Activated B cell treated with CpG ODN at 0.5 μM for 24 hours (primary cell): Measurements from ENCODE around the gene FOXP1. TPM values are rescaled to one million over a fixed set of nuclear protein-coding genes. Genes with fewer than 3 reads are reported as not detected.
A peak's percentile ranks its signal among the peaks of the same experiment; 100 is the strongest.

Experiments
- ATAC-seq: fragments of 200-7000 bp; cut with Tn5 transposase; one replicate; pipeline ENCODE4 v1.10.0; 2021; ENCODE audit warnings: low read depth, mild to moderate bottlenecking, moderate library complexity
- CTCF ChIA-PET: fragments of 350-600 bp; sonication (Branson Sonifier 250); formaldehyde crosslinking; loops from one replicate; lab custom pipeline; 2021; ENCODE audit warnings: antibody characterized with exemption; lab: Charles Lee
- POLR2A ChIA-PET: fragments of 350-600 bp; sonication (Branson Sonifier 250); formaldehyde crosslinking; loops from one replicate; lab custom pipeline; 2021; ENCODE audit warnings: antibody characterized with exemption; lab: Charles Lee
- DNase-seq: peaks from one replicate; pipeline ENCODE4 v3.0.0; 2022
- H3K27ac Mint-ChIP-seq: one replicate; pipeline ENCODE4 v1.8.0; 2020; ENCODE audit warnings: mixed read lengths
- H3K27me3 Mint-ChIP-seq: one replicate; pipeline ENCODE4 v1.8.0; 2021; ENCODE audit warnings: mixed read lengths
- H3K36me3 Mint-ChIP-seq: one replicate; pipeline ENCODE4 v1.8.0; 2021; ENCODE audit warnings: low read depth, mixed read lengths
- H3K4me1 Mint-ChIP-seq: one replicate; pipeline ENCODE4 v1.8.0; 2021; ENCODE audit warnings: mixed read lengths
- H3K4me3 Mint-ChIP-seq: one replicate; pipeline ENCODE4 v1.8.0; 2020; ENCODE audit warnings: mild to moderate bottlenecking, mixed read lengths
- H3K9me3 Mint-ChIP-seq: one replicate; pipeline ENCODE4 v1.8.0; 2020; ENCODE audit warnings: mixed read lengths
- CTCF ChIP-seq: fragments of 200-600 bp; IDR thresholded peaks from one replicate; pipeline ENCODE4 v1.8.0; 2022; ENCODE audit warnings: antibody characterized with exemption, mild to moderate bottlenecking
- intact Hi-C: fragments of 100-400 bp; cut with micrococcal nuclease; formaldehyde crosslinking; loops from one replicate; pipeline ENCODE4 v1.15.1; 2024
- total RNA-seq: library from RNA; stranded (reverse); gene quantifications from 2 replicates; pipeline ENCODE4 v1.2.3, GENCODE V29; 2022

Gene FOXP1
- total RNA-seq, 1 donor from 2014 or later = 563 TPM

- H3K36me3 Mint-ChIP-seq = peaks cover 48% of the 10 kb centered on the region
- no peak for TF ChIP-seq CTCF
- ATAC-seq = no peak
- DNase-seq = no peak
- no peaks in the 10 kb centered on the region for H3K27me3 Mint-ChIP-seq
- H3K4me3 Mint-ChIP-seq = no peak overlapping the region
- peaks cover 39% of the 10 kb centered on the region for H3K4me1 Mint-ChIP-seq
- H3K9me3 Mint-ChIP-seq = no peaks in the 10 kb centered on the region
- ChIA-PET POLR2A (no interaction called here), CTCF (no interaction called here)
- no peak overlapping the region for H3K27ac Mint-ChIP-seq
- intact Hi-C loops = no loop called here
Observed at GRCh38 chr3:71163198-71163918, 420.2 kb downstream of the FOXP1 start.

- DNase-seq = no peak
- peaks cover 45% of the 10 kb centered on the region for H3K36me3 Mint-ChIP-seq
- no peaks in the 10 kb centered on the region for H3K27me3 Mint-ChIP-seq
- H3K9me3 Mint-ChIP-seq = no peaks in the 10 kb centered on the region
- peaks cover 46% of the 10 kb centered on the region for H3K4me1 Mint-ChIP-seq
- intact Hi-C loops = no loop called here
- TF ChIP-seq CTCF = no peak
- ChIA-PET CTCF (no interaction called here), POLR2A (interaction anchor here (1.1 kb wide), 1 partner anchor 16 kb away, joined by 4 read pairs; no protein-coding TSS in a partner anchor)
- peak overlapping the region; percentile 8 for H3K27ac Mint-ChIP-seq
- H3K4me3 Mint-ChIP-seq = no peak overlapping the region
- ATAC-seq = no peak
Observed at GRCh38 chr3:71162221-71162620, 421.3 kb downstream of the FOXP1 start.

- Mint-ChIP-seq H3K9me3 (no peaks in the 10 kb centered on the region), H3K4me1 (peaks cover 59% of the 10 kb centered on the region), H3K4me3 (no peak overlapping the region), H3K27ac (peak overlapping the region; percentile 63), H3K36me3 (peaks cover 42% of the 10 kb centered on the region), H3K27me3 (no peaks in the 10 kb centered on the region)
- no peak for DNase-seq
- no peak for ATAC-seq
- ChIA-PET POLR2A (interaction anchor here (1.1 to 1.2 kb wide), 3 partner anchors 17 to 421 kb away, joined by 3 to 5 read pairs (median 4); no protein-coding TSS in a partner anchor), CTCF (no interaction called here)
- intact Hi-C loops = no loop called here
- TF ChIP-seq CTCF = no peak
Observed at GRCh38 chr3:71160785-71161546, 422.6 kb downstream of the FOXP1 start.

GRCh38 chr3:71156062-71156665 lies 427.4 kb downstream of the FOXP1 start:
- DNase-seq (no peak), ATAC-seq (no peak)
- peaks cover 44% of the 10 kb centered on the region for H3K36me3 Mint-ChIP-seq
- intact Hi-C loops = no loop called here
- CTCF ChIA-PET = no interaction called here
- POLR2A ChIA-PET = no interaction called here
- H3K9me3 Mint-ChIP-seq = no peaks in the 10 kb centered on the region
- no peak for TF ChIP-seq CTCF
- H3K4me3 Mint-ChIP-seq = no peak overlapping the region
- peak overlapping the region; percentile 54 for H3K27ac Mint-ChIP-seq
- H3K4me1 Mint-ChIP-seq = peaks cover 52% of the 10 kb centered on the region
- no peaks in the 10 kb centered on the region for H3K27me3 Mint-ChIP-seq

- Mint-ChIP-seq H3K27me3 (no peaks in the 10 kb centered on the region), H3K36me3 (peaks cover 38% of the 10 kb centered on the region), H3K4me3 (no peak overlapping the region), H3K9me3 (no peaks in the 10 kb centered on the region), H3K27ac (no peak overlapping the region), H3K4me1 (peaks cover 55% of the 10 kb centered on the region)
- ChIA-PET POLR2A (no interaction called here), CTCF (no interaction called here)
- no peak for DNase-seq
- intact Hi-C loops = loop anchor here (2.0 kb wide), 1 partner anchor 18 kb away; no protein-coding TSS in a partner anchor
- no peak for ATAC-seq
- no peak for TF ChIP-seq CTCF
Observed at GRCh38 chr3:71154846-71155245, 428.7 kb downstream of the FOXP1 start.
